T follicular helper cell (primary cell): ENCODE results near the gene RNF144A.

Experiments
- DNase-seq: peaks from one replicate; pipeline ENCODE4 v3.0.0-alpha.2; 2020; ENCODE audit warnings: low read depth

Gene RNF144A

GRCh38 chr2:6908291-6908690 lies 8.9 kb upstream of the RNF144A start:
- DNase-seq, result no peak

DNA sequence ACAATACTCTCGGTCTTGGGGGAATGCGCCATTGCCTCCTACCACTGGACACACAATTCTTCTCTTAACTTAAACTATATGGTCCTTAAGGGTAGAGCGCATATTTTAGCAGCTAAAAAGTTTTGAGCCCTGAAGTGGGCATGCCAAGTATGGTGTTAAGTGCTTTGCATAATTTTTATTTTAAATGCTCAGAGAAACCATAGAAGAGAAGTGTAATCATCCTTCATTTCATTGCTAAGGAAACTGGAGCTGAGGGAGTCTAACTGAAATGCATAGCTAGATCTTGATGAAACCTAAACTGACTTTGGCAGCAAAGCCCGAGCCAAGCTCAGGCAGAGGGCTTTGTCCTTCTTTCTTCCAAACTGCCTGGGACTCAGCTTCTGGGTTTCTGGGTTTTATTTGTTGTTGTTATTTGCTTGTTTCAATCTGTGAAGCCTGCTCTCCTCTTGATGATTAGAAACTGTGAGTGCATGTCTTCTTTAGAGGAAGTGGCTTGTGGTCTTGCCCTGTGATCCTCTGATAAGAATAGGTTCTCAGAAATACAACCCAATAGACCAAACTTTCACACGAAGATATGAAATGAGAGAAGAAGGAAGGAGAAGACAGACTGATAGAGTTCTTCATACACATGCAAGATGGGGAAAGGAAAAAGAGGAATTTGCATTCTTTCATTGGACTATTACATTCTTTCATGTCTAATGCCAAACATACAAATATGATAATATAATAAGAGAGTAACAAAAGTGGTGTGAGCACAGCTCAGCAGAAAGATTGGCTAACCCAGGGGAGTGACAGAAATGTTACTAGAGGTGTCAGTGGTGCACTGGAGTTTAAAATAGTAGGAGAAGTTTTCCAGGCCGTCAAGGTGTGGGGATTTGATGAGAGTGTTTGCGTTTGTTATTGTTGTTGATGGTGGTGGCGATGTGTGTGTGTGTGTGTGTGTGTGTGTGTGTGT lies 7.5 kb upstream of the RNF144A start:
- DNase-seq, result peak; percentile 37

GRCh38 chr2:6911721-6912120 lies 5.5 kb upstream of the RNF144A start:
- no peak for DNase-seq

GRCh38 chr2:6913415-6914157 lies 3.6 kb upstream of the RNF144A start:
- peak; percentile 39 for DNase-seq

GRCh38 chr2:6914828-6915227 lies 2.4 kb upstream of the RNF144A start:
- DNase-seq, result no peak

- no peak for DNase-seq
Observed at GRCh38 chr2:6915399-6915798, 1.8 kb upstream of the RNF144A start.

DNA sequence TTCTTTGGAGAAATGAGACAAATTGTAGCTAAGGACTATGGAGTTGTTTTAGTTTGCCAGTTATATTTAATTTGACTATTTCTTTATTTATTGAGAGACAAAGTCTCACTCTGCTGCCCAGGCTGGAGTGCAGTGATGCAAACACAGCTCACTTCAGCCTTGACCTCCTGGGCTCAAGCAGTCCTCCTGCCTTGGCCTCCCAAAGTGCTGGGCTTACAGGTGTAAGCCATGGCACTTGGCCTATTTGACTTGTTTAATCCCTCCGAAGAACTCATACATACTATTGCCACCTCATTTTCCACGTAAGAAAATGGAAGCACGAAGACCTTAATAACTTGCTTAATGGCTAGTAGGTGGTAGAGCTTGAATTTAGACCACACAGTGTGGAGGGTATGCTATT lies 988 bp upstream of the RNF144A start:
- no peak for DNase-seq

DNA sequence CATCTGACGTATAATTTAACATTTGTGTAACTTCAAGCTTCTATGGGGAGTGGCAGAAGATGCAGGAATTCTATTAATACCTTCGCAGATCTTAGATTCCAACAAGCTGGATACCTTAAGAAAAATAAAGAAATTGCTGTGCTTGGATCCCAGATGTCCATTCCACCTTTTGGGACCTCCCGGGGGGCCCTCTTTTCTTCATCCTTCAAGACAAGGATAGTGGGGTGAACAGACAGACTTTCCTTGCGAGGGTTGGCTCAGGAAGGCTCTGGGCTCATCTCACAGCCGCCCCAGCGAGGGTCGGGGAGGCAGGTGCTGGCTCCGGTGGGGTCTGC lies 509 bp upstream of the RNF144A start:
- DNase-seq, result no peak

DNA sequence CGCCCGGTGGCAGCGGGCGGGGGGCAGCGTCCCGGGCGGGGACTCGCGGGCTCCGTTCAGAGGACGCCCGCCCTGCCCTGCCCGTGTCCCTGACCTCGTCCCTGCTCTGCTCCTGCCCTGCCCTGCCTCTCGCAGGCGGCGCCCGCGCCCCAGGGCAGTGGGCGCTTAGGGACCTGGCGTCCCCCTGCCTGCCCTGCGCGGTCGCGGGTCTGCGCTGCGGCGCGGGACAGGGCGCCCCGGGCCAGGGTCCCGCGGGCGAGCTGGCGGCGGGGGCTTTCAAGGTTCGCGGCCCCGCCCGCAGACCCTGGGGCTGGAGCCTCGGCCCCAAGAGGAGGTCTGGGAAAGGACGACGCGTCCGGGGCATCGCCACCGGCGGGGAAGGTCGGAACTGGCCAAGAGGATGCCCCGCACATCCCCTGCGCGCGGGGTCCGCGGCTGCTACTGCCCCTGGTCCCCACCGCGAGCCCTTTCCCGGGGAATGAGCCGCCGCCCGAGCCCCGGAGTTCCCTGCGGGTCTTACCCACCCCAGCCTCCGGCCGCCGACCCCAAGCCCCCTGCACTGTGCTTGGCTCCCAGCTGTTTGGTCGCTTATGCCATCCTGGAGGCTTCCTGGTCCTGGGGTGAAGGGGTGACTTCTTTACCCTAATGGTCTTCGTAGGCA lies 679 bp downstream of the RNF144A start:
- DNase-seq, result no peak

GRCh38 chr2:6919901-6920742 lies 2.9 kb downstream of the RNF144A start:
- no peak for DNase-seq

- no peak for DNase-seq
Observed at GRCh38 chr2:6920743-6921064, 3.5 kb downstream of the RNF144A start.

- no peak for DNase-seq
Observed at GRCh38 chr2:6921321-6921922, 4.2 kb downstream of the RNF144A start.

GRCh38 chr2:6922201-6922656 lies 5.0 kb downstream of the RNF144A start:
- DNase-seq, result no peak

DNA sequence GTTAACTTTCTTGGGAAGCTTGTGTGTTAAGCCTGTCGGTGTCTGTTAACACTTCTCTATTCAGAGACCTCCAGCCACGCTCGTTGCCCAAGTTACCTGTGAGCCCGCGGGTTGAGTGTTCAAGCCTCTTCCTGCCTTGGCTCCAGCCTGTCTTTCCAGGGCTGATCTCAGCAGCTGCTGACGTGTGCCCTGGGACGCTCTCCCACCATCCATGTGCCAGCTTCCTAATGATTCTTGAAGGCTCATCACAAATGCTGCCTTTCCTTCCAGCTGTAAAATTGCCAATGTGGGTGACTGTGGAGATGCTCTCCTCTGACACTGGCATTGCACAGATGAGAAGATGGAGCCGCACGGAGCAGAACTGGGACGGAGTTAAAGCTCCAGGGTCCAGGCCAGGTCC lies 6.1 kb downstream of the RNF144A start:
- no peak for DNase-seq

DNA sequence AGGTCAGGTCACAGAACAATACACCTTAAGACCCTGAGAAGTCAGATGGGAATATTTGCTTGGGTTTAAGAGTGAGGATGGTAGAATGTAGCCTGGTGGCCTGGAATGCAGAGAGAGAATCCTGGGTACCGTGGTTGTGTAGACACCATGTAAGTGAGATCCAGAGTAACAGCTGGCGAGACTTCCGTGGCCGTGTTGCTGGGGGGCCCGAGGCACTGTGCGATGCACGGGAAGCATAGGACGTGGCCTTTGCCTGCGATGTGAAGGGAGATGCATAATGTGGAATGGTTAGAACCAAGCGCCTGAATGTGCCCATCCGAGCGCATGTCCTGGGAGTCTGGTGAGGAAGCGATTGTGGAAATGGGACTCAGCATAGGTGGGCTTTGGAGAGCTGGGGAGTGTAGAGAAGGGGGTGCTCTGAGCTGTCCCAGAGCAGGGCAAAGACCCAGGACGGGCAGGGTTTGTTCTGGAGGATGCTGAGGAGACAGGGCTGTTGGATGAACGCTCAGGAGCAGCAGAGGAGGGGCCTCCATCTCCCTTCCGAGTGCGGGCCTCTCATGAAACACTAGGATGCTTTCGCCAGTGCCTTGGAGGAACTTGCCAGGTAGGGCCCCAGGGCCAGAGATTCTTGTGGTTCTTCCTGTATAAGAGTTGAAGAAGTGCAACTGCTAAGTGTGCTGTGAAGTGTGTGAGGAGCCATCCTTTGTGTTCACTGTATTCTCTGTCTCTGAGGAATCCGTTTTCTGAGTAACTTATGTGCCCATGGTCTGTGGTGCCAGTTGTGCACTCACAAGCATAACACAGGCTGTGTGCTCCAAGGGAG lies 7.1 kb downstream of the RNF144A start:
- DNase-seq, result no peak

DNA sequence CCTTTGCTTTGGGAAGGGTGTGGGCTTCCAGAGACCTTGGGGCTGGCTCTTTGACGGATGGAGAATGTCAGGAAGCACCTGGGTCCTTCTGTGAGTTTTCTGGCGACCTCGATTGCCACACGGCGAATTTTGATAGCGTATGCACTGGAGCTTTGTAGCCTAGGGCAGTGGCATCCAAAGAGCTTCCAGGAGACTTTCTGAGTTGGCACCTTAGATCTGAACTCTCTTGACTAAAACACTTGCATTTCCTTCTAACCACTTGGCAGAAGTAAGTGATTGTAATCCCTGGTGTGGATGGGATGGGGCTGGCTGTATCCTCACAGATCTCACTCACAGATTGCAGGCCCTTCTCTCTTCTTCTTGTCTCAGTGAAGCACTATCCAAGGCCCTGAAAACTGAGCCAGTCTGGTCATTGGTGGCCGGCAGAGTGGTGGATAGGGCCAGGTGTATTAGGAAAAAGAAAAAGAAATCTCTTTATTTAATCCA lies 7.8 kb downstream of the RNF144A start:
- no peak for DNase-seq

GRCh38 chr2:6926071-6926732 lies 9.0 kb downstream of the RNF144A start:
- no peak for DNase-seq

DNA sequence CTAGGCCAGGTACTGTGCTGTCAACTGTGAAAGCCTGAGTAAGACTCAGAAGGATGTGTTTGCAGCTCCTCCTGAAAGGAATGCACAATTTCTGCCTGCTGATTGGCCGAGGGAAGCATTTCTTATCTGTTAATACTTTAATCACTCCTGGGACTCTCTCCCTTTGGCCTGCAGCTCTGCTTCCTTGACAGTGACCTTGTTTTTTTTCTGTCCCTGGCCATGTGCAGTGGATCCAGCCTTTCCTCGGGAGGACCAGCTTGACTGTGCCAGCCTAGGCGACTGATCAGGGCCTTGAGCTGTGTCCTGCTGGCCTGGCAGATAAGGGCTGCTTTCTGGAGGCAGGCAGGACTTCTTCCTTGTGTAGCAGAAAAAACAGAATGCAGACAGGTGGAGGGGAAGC lies 10.0 kb downstream of the RNF144A start:
- no peak for DNase-seq

DNA sequence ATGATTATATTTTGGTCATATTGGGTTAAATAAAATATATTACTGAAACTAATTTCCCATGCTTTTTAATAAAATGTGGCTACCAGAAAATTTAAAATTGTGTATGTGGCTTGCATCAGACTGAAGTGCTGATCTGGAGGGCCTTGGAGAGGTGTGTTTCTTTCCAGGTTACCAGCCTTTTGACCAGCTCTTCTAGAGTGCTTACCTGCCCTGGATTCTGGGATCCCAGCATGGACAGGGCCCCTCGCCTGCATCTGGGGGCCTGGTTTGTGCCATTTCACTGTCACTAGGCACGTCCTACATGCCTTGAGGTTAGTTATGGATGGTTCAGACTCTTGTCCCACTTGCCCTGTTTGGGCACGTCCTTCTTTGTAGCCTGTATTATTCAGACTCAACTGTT lies 10.5 kb downstream of the RNF144A start:
- no peak for DNase-seq

DNA sequence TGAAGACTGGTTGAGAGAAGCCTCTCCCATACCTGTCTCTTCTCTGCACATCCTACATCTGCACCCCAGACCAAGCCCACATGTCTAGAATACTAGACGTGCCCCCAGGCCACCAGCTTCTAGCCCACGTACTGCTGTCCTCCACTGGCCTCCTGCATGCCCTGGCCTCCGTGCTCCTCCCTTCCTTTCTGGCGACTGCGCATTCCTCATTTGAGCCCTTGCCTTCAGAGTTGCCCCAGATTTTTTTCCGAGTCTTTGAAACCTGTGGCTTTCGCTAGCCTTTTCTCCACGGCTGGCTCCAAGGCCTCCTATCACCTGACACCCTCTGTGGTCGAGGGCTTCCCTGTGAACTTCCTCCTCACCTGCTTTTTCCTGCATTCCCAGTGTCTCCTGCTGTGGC lies 11.2 kb downstream of the RNF144A start:
- no peak for DNase-seq
